ENCODE data around the gene SUPT3H. TPM values are rescaled to one million over a fixed set of nuclear protein-coding genes. Genes with fewer than 3 reads are reported as not detected.

SUPT3H gene
- total RNA-seq, 1 experiment from 2014 or later: 3.6 TPM

GRCh38 chr6:44797746-44798145 is 580.0 kb downstream of the SUPT3H start:
- Histone ChIP-seq H3K4me3 (ENCODE audit: low read length) (no peak overlapping the region), H3K9me2 (replicated peaks; ENCODE audit: low read length) (no peaks in the 10 kb centered on the region), H3K9ac (ENCODE audit: low read length) (no peak overlapping the region), H3K9me3 (ENCODE audit: low read length) (no peaks in the 10 kb centered on the region), H3K36me3 (ENCODE audit: low read depth, low read length) (no peaks in the 10 kb centered on the region), H3K27ac (ENCODE audit: low read length) (no peak overlapping the region), H3K4me1 (ENCODE audit: insufficient read depth, low read length) (no peaks in the 10 kb centered on the region), H4K20me1 (ENCODE audit: low read length) (no peaks in the 10 kb centered on the region), H3K4me2 (ENCODE audit: low read length) (no peak overlapping the region), H2AFZ (ENCODE audit: low read length) (no peak overlapping the region), H3K27me3 (ENCODE audit: low read length) (peaks cover 27% of the 10 kb centered on the region; the same call in 1 of the 2 replicates), H3F3A (ENCODE audit: low read length, unreplicated experiment) (no peaks in the 10 kb centered on the region), H3K79me2 (ENCODE audit: low read length) (no peaks in the 10 kb centered on the region)
- BruUV-seq (replicated peaks): no TSS peak
- CTCF ChIA-PET: no interaction called here
- POLR2A ChIA-PET (ENCODE audit: unreplicated experiment): no interaction called here
- no peak for ATAC-seq
- TF ChIP-seq EZH2 (IDR thresholded peaks at IDR 0.05; ENCODE audit: low read length, unreplicated experiment) (no peak), EZH2phosphoT487 (IDR thresholded peaks at IDR 0.05; ENCODE audit: borderline replicate concordance, low read length) (no peak), CTCF (conservative IDR thresholded peaks at IDR 0.05; ENCODE audit: low read depth, low read length) (no peak)
- intact Hi-C loops (cut with micrococcal nuclease): no loop called here
- no peak for DNase-seq

- no peak overlapping the region for H3K9ac ChIP-seq (ENCODE audit: low read length)
- H2AFZ ChIP-seq (ENCODE audit: low read length): no peak overlapping the region
- no peaks in the 10 kb centered on the region for H3K4me1 ChIP-seq (ENCODE audit: insufficient read depth, low read length)
- TF ChIP-seq CTCF (conservative IDR thresholded peaks at IDR 0.05; ENCODE audit: low read depth, low read length) (no peak), EZH2 (IDR thresholded peaks at IDR 0.05; ENCODE audit: low read length, unreplicated experiment) (no peak), EZH2phosphoT487 (IDR thresholded peaks at IDR 0.05; ENCODE audit: borderline replicate concordance, low read length) (no peak)
- H3K27me3 ChIP-seq (ENCODE audit: low read length): peaks cover 15% of the 10 kb centered on the region; the same call in 1 of the 2 replicates
- no peaks in the 10 kb centered on the region for H3K9me2 ChIP-seq (replicated peaks; ENCODE audit: low read length)
- H3K79me2 ChIP-seq (ENCODE audit: low read length): no peaks in the 10 kb centered on the region
- no peaks in the 10 kb centered on the region for H4K20me1 ChIP-seq (ENCODE audit: low read length)
- no peaks in the 10 kb centered on the region for H3K36me3 ChIP-seq (ENCODE audit: low read depth, low read length)
- no peak overlapping the region for H3K27ac ChIP-seq (ENCODE audit: low read length)
- CTCF ChIA-PET: no interaction called here
- intact Hi-C loops (cut with micrococcal nuclease): no loop called here
- DNase-seq (no peak), ATAC-seq (no peak)
- no peaks in the 10 kb centered on the region for H3F3A ChIP-seq (ENCODE audit: low read length, unreplicated experiment)
- POLR2A ChIA-PET (ENCODE audit: unreplicated experiment): no interaction called here
- BruUV-seq (replicated peaks): no TSS peak
- H3K4me3 ChIP-seq (ENCODE audit: low read length): no peak overlapping the region
- H3K9me3 ChIP-seq (ENCODE audit: low read length): no peaks in the 10 kb centered on the region
- H3K4me2 ChIP-seq (ENCODE audit: low read length): no peak overlapping the region
Measured at GRCh38 chr6:44795326-44795725, 582.4 kb downstream of the SUPT3H start.

- Histone ChIP-seq H3K9ac (ENCODE audit: low read length) (no peak overlapping the region), H3K27me3 (ENCODE audit: low read length) (0 out of 2 replicates have a peak, but pooled peaks cover 4% of the 10 kb centered on the region), H3K9me2 (replicated peaks; ENCODE audit: low read length) (no peaks in the 10 kb centered on the region), H3K4me2 (ENCODE audit: low read length) (no peak overlapping the region), H3K79me2 (ENCODE audit: low read length) (no peaks in the 10 kb centered on the region), H3K4me3 (ENCODE audit: low read length) (no peak overlapping the region), H4K20me1 (ENCODE audit: low read length) (no peaks in the 10 kb centered on the region), H3K4me1 (ENCODE audit: insufficient read depth, low read length) (no peaks in the 10 kb centered on the region), H3K36me3 (ENCODE audit: low read depth, low read length) (no peaks in the 10 kb centered on the region), H3K27ac (ENCODE audit: low read length) (no peak overlapping the region), H3K9me3 (ENCODE audit: low read length) (no peaks in the 10 kb centered on the region), H3F3A (ENCODE audit: low read length, unreplicated experiment) (no peaks in the 10 kb centered on the region), H2AFZ (ENCODE audit: low read length) (no peak overlapping the region)
- ChIA-PET POLR2A (ENCODE audit: unreplicated experiment) (no interaction called here), CTCF (no interaction called here)
- TF ChIP-seq EZH2phosphoT487 (IDR thresholded peaks at IDR 0.05; ENCODE audit: borderline replicate concordance, low read length) (no peak), CTCF (conservative IDR thresholded peaks at IDR 0.05; ENCODE audit: low read depth, low read length) (no peak), EZH2 (IDR thresholded peaks at IDR 0.05; ENCODE audit: low read length, unreplicated experiment) (no peak)
- no TSS peak for BruUV-seq (replicated peaks)
- intact Hi-C loops (cut with micrococcal nuclease): no loop called here
- DNase-seq: no peak
- no peak for ATAC-seq
Measured at GRCh38 chr6:44789806-44790205, 587.9 kb downstream of the SUPT3H start.

Measured in PC-3 (cell line).